Lower leg skin (tissue), 4 donors: ENCODE results near the gene SS18L1. TPM values are rescaled to one million over a fixed set of nuclear protein-coding genes. Genes with fewer than 3 reads are reported as not detected.

Experiments
- DNase-seq, 2 donors: peaks; one replicate each; pipeline ENCODE4 v3.0.0-alpha.2; 2019; ENCODE audit warnings: low spot score in 2 of 2
- H3K4me3 ChIP-seq: fragments of 200-600 bp; sonication (generic); 2 replicates; pipeline ENCODE4 v1.5.1; 2017; ENCODE audit warnings: mild to moderate bottlenecking, low read depth; ENCODE audit not compliant: poor library complexity, severe bottlenecking
- POLR2A ChIP-seq, 2 donors: fragments of 450-650 bp; IDR thresholded peaks; one replicate each; pipeline ENCODE4 v1.6.1; 2016 to 2017; ENCODE audit warnings: antibody characterized with exemption in 2 of 2, mild to moderate bottlenecking in 1 of 2, moderate library complexity in 1 of 2
- WGBS, 2 donors: methylation state at CpG; one replicate each; pipeline ENCODE4 v1.1.5; 2018; 5-methylcytosine and 5-hydroxymethylcytosine counted together
- intact Hi-C: fragments of 100-400 bp; cut with DNase I; formaldehyde crosslinking; loops from one replicate; pipeline ENCODE4 v1.15.0; 2023; ENCODE audit warnings: low total_unique reads
- total RNA-seq, 4 donors: library from RNA; depleted of rRNA; stranded (reverse); fragments of >200 nt; gene quantifications; one replicate each; pipeline ENCODE4 v1.1.0, GENCODE V29; 2016
- TF ChIP-seq, protein P1 (sequence below), 3 donors: fragments of 450-650 bp; IDR thresholded peaks; one replicate each; pipeline ENCODE4 v1.5.1; 2016; ENCODE audit warnings: antibody characterized with exemption in 3 of 3, mild to moderate bottlenecking in 3 of 3, moderate library complexity in 2 of 3

Gene SS18L1
- total RNA-seq, 4 donors from 2014 or later = 23.3 to 51.7 (median 25.8) TPM

- 88 to 95% methylated on average over 8 of the region's 8 CpGs for WGBS, 2 donors
- H3K4me3 ChIP-seq = no peak overlapping the region
- intact Hi-C loops = loop anchor here (5.0 kb wide), 1 partner anchor 123 kb away; no protein-coding TSS in a partner anchor
- TF ChIP-seq, protein P1, sequence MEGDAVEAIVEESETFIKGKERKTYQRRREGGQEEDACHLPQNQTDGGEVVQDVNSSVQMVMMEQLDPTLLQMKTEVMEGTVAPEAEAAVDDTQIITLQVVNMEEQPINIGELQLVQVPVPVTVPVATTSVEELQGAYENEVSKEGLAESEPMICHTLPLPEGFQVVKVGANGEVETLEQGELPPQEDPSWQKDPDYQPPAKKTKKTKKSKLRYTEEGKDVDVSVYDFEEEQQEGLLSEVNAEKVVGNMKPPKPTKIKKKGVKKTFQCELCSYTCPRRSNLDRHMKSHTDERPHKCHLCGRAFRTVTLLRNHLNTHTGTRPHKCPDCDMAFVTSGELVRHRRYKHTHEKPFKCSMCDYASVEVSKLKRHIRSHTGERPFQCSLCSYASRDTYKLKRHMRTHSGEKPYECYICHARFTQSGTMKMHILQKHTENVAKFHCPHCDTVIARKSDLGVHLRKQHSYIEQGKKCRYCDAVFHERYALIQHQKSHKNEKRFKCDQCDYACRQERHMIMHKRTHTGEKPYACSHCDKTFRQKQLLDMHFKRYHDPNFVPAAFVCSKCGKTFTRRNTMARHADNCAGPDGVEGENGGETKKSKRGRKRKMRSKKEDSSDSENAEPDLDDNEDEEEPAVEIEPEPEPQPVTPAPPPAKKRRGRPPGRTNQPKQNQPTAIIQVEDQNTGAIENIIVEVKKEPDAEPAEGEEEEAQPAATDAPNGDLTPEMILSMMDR (IDR thresholded peaks at IDR 0.05) = no peak
- TF ChIP-seq POLR2A (IDR thresholded peaks at IDR 0.05) = no peak
- no peak for DNase-seq
Observed at GRCh38 chr20:62135573-62136266, 7.8 kb upstream of the SS18L1 start.

- 51 to 56% methylated on average over 8 of the region's 8 CpGs for WGBS, 2 donors
- TF ChIP-seq POLR2A (IDR thresholded peaks at IDR 0.05) = no peak
- TF ChIP-seq, protein P1 (IDR thresholded peaks at IDR 0.05) = no peak
- intact Hi-C loops = loop anchor here (5.0 kb wide), 1 partner anchor 124 kb away; no protein-coding TSS in a partner anchor
- no peak overlapping the region for H3K4me3 ChIP-seq
- peak in 1 of 2 donors; percentile 94 for DNase-seq
Observed at GRCh38 chr20:62136283-62137091, 7.1 kb upstream of the SS18L1 start.

DNA sequence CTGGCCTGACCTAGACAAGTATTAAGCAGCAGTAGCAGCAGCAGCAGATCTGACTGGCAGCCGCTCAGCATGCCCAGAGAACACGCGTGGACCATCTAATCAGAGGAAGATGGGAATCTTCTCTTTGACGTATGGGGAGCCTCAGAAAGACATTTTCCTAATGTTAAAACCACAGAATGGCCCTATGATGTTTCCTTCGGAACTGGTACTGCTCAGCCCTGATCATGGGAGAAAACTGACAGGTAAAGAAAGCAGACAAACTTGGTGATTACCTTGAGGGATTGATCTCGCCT, 6.5 kb upstream of the SS18L1 start:
- intact Hi-C loops = loop anchor here (5.0 kb wide), 1 partner anchor 125 kb away; no protein-coding TSS in a partner anchor
- TF ChIP-seq POLR2A (IDR thresholded peaks at IDR 0.05) = no peak
- TF ChIP-seq, protein P1 (IDR thresholded peaks at IDR 0.05) = no peak
- no peak for DNase-seq
- H3K4me3 ChIP-seq = no peak overlapping the region
- 59 to 65% methylated on average over 6 of the region's 6 CpGs for WGBS, 2 donors

GRCh38 chr20:62137478-62138203, 5.9 kb upstream of the SS18L1 start:
- TF ChIP-seq, protein P1 (IDR thresholded peaks at IDR 0.05) = no peak
- TF ChIP-seq POLR2A (IDR thresholded peaks at IDR 0.05) = no peak

GRCh38 chr20:62138204-62138543, 5.4 kb upstream of the SS18L1 start:
- WGBS, 2 donors = 80 to 84% methylated on average over 11 of the region's 11 CpGs
- DNase-seq = no peak
- intact Hi-C loops = loop anchor here (5.0 kb wide), 1 partner anchor 126 kb away; no protein-coding TSS in a partner anchor
- no peak overlapping the region for H3K4me3 ChIP-seq
- TF ChIP-seq POLR2A (IDR thresholded peaks at IDR 0.05) = no peak
- TF ChIP-seq, protein P1 (IDR thresholded peaks at IDR 0.05) = no peak

More at GRCh38 chr20:62137478-62138203, 5.9 kb upstream of the SS18L1 start:
- no peak for DNase-seq
- no peak overlapping the region for H3K4me3 ChIP-seq
- whole genome bisulfite sequencing, 2 donors = 77 to 86% methylated on average over 8 of the region's 8 CpGs
- intact Hi-C loops = loop anchor here (5.0 kb wide), 1 partner anchor 125 kb away; no protein-coding TSS in a partner anchor
